Endothelial cell of umbilical vein (primary cell): Measurements from ENCODE around the gene TNFAIP8.

Experiments
- POLR2A ChIP-seq: IDR thresholded peaks from 2 replicates; pipeline ENCODE4 v1.6.1; 2012; ENCODE audit warnings: low read depth, mild to moderate bottlenecking, control low read depth, low read length
- TF ChIP-seq, protein P1 (sequence below), 2 donors: IDR thresholded peaks; 1 replicate in 1 of 2; 2 replicates in 1 of 2; pipeline ENCODE4 v1.5.1; 2011; ENCODE audit warnings: low read length in 2 of 2, mild to moderate bottlenecking in 2 of 2, moderate library complexity in 2 of 2, control low read depth in 1 of 2, inconsistent platforms in 1 of 2, low read depth in 1 of 2; ENCODE audit not compliant: insufficient read depth in 1 of 2; ENCODE audit errors: extremely low read depth in 1 of 2

DNA sequence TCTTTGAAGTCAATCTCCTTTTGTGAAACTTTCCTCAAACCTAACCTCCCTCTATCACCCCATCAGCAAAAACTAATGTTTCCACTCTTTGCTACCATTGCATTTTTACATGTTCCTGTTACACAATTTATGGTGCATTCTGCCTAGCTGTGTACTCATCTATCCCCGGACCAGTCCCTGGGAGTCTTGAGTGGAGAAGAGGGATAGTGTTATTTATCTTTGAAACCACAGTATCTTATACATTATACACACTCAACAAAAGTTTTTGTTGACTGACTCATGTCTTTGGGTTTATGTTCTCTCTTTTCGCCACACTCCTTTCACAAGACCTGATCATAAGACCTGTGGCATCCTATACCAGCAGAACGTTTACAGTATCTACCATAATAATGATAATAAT is 26.4 kb downstream of the TNFAIP8 start:
- no peak for TF ChIP-seq POLR2A
- TF ChIP-seq, protein P1, sequence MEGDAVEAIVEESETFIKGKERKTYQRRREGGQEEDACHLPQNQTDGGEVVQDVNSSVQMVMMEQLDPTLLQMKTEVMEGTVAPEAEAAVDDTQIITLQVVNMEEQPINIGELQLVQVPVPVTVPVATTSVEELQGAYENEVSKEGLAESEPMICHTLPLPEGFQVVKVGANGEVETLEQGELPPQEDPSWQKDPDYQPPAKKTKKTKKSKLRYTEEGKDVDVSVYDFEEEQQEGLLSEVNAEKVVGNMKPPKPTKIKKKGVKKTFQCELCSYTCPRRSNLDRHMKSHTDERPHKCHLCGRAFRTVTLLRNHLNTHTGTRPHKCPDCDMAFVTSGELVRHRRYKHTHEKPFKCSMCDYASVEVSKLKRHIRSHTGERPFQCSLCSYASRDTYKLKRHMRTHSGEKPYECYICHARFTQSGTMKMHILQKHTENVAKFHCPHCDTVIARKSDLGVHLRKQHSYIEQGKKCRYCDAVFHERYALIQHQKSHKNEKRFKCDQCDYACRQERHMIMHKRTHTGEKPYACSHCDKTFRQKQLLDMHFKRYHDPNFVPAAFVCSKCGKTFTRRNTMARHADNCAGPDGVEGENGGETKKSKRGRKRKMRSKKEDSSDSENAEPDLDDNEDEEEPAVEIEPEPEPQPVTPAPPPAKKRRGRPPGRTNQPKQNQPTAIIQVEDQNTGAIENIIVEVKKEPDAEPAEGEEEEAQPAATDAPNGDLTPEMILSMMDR (IDR thresholded peaks at IDR 0.05; ENCODE audit: extremely low read depth in 1 of 2, insufficient read depth in 1 of 2, low read depth in 1 of 2, low read length in 2 of 2), result no peak
